H9 (cell line): ENCODE measurements around the gene APOLD1. TPM values are rescaled to one million over a fixed set of nuclear protein-coding genes. Genes with fewer than 3 reads are reported as not detected.

Source experiments
- DNase-seq: peaks from one replicate; pipeline ENCODE4 v3.0.0-alpha.2; 2017
- H2AFZ ChIP-seq: one replicate; pipeline ENCODE4 v1.6.1; 2013; ENCODE audit warnings: mild to moderate bottlenecking, low read length, control low read depth, moderate library complexity
- H2AK5ac ChIP-seq: 2 replicates; pipeline ENCODE4 v1.6.1; 2013; ENCODE audit warnings: low read length, control low read depth, mixed read lengths; ENCODE audit not compliant: insufficient read length
- H2BK120ac ChIP-seq: one replicate; pipeline ENCODE4 v1.6.1; 2013; ENCODE audit warnings: low read depth, mild to moderate bottlenecking, low read length, control low read depth, inconsistent platforms; ENCODE audit not compliant: poor library complexity, severe bottlenecking
- H2BK12ac ChIP-seq: 2 replicates; pipeline ENCODE4 v1.6.1; 2013; ENCODE audit warnings: low read length, control low read depth, mixed read lengths, low read depth; ENCODE audit not compliant: insufficient read length
- H2BK15ac ChIP-seq: 2 replicates; pipeline ENCODE4 v1.6.1; 2013; ENCODE audit warnings: low read depth, low read length, control low read depth
- H2BK20ac ChIP-seq: one replicate; pipeline ENCODE4 v1.6.1; 2013; ENCODE audit warnings: low read depth, mild to moderate bottlenecking, low read length, control low read depth, inconsistent platforms; ENCODE audit not compliant: poor library complexity, severe bottlenecking
- H2BK5ac ChIP-seq: 2 replicates; pipeline ENCODE4 v1.6.1; 2013; ENCODE audit warnings: low read length, control low read depth, mixed read lengths; ENCODE audit not compliant: insufficient read length
- H3K14ac ChIP-seq: 2 replicates; pipeline ENCODE4 v1.6.1; 2013; ENCODE audit warnings: low read length, control low read depth; ENCODE audit not compliant: insufficient read depth
- H3K18ac ChIP-seq: 2 replicates; pipeline ENCODE4 v1.6.1; 2013; ENCODE audit warnings: low read depth, mild to moderate bottlenecking, mixed read lengths, low read length, control low read depth; ENCODE audit not compliant: insufficient read length
- H3K23ac ChIP-seq: 2 replicates; pipeline ENCODE4 v1.6.1; 2013; ENCODE audit warnings: low read length, control low read depth, mixed read lengths, low read depth; ENCODE audit not compliant: insufficient read length
- H3K23me2 ChIP-seq: 2 replicates; pipeline ENCODE4 v1.6.1; 2013; ENCODE audit warnings: low read depth, mild to moderate bottlenecking, mixed read lengths, low read length, control low read depth; ENCODE audit not compliant: insufficient read length, poor library complexity, severe bottlenecking
- H3K27ac ChIP-seq: 2 replicates; pipeline ENCODE4 v1.5.1; 2013; ENCODE audit warnings: low read length, control low read depth, mixed read lengths, low read depth; ENCODE audit not compliant: insufficient read length
- H3K27me3 ChIP-seq: 2 replicates; pipeline ENCODE4 v1.6.1; 2013; ENCODE audit warnings: low read length, control low read depth, inconsistent platforms; ENCODE audit not compliant: insufficient read depth
- H3K4ac ChIP-seq: 2 replicates; pipeline ENCODE4 v1.6.1; 2013; ENCODE audit warnings: low read depth, mild to moderate bottlenecking, control low read depth, inconsistent platforms, low read length, moderate library complexity
- H3K4me1 ChIP-seq: 2 replicates; pipeline ENCODE4 v1.6.1; 2013; ENCODE audit warnings: low read length, control low read depth, inconsistent platforms; ENCODE audit not compliant: insufficient read depth
- H3K4me2 ChIP-seq: 2 replicates; pipeline ENCODE4 v1.6.1; 2013; ENCODE audit warnings: low read length, control low read depth, mixed read lengths; ENCODE audit not compliant: insufficient read length, insufficient read depth
- H3K56ac ChIP-seq: 2 replicates; pipeline ENCODE4 v1.6.1; 2013; ENCODE audit warnings: low read depth, mild to moderate bottlenecking, mixed read lengths, low read length, control low read depth; ENCODE audit not compliant: insufficient read length
- H3K79me1 ChIP-seq: 2 replicates; pipeline ENCODE4 v1.6.1; 2013; ENCODE audit warnings: low read depth, mild to moderate bottlenecking, moderate library complexity, low read length, control low read depth, inconsistent platforms; ENCODE audit not compliant: insufficient read depth, poor library complexity, severe bottlenecking
- H3K79me2 ChIP-seq: 2 replicates; pipeline ENCODE4 v1.6.1; 2013; ENCODE audit warnings: low read length, control low read depth, inconsistent platforms; ENCODE audit not compliant: insufficient read depth
- H3K9ac ChIP-seq: 2 replicates; pipeline ENCODE4 v1.6.1; 2013; ENCODE audit warnings: low read length, control low read depth, mixed read lengths; ENCODE audit not compliant: insufficient read length; ENCODE audit errors: extremely low read depth
- H3K9me3 ChIP-seq: one replicate; pipeline ENCODE4 v1.6.1; 2013; ENCODE audit warnings: low read depth, low read length, inconsistent platforms; ENCODE audit not compliant: control insufficient read depth
- H3T11ph ChIP-seq: one replicate; pipeline ENCODE4 v1.6.1; 2013; ENCODE audit warnings: mild to moderate bottlenecking, low read length, control low read depth, inconsistent platforms
- H4K20me1 ChIP-seq: one replicate; pipeline ENCODE4 v1.6.1; 2013; ENCODE audit not compliant: control insufficient read depth, insufficient read length, insufficient read depth
- H4K5ac ChIP-seq: 2 replicates; pipeline ENCODE4 v1.6.1; 2013; ENCODE audit warnings: low read depth, mild to moderate bottlenecking, mixed read lengths, low read length, control low read depth; ENCODE audit not compliant: insufficient read length
- H4K8ac ChIP-seq: replicated peaks from 2 replicates; pipeline ENCODE4 v1.6.1; 2013; ENCODE audit warnings: low read length, control low read depth, mixed read lengths, low read depth; ENCODE audit not compliant: insufficient read length
- H4K91ac ChIP-seq: 2 replicates; pipeline ENCODE4 v1.6.1; 2013; ENCODE audit warnings: low read depth, mild to moderate bottlenecking, moderate library complexity, mixed read lengths, low read length, control low read depth; ENCODE audit not compliant: insufficient read length
- H3K27ac Mint-ChIP-seq, 3 experiments: 2 replicates in 2 of 3; 3 replicates in 1 of 3; pipeline ENCODE4 v1.8.0; 2020 to 2021; ENCODE audit warnings: mixed read lengths in 3 of 3, mild to moderate bottlenecking in 1 of 3, moderate library complexity in 1 of 3
- H3K27me3 Mint-ChIP-seq: 2 replicates; pipeline ENCODE4 v1.8.0; 2021; ENCODE audit warnings: low read depth, mild to moderate bottlenecking, moderate library complexity, mixed read lengths
- H3K36me3 Mint-ChIP-seq, 3 experiments: 2 replicates in 2 of 3; 3 replicates in 1 of 3; pipeline ENCODE4 v1.8.0; 2020 to 2021; ENCODE audit warnings: low read depth in 3 of 3, mixed read lengths in 3 of 3; ENCODE audit not compliant: insufficient read depth in 1 of 3
- H3K4me1 Mint-ChIP-seq, 2 experiments: 2 replicates each; pipeline ENCODE4 v1.8.0; 2020; ENCODE audit warnings: mixed read lengths in 2 of 2
- H3K4me3 Mint-ChIP-seq, 2 experiments: 2 replicates in 1 of 2; 3 replicates in 1 of 2; pipeline ENCODE4 v1.8.0; 2020 to 2021; ENCODE audit warnings: mild to moderate bottlenecking in 2 of 2, mixed read lengths in 2 of 2, moderate library complexity in 1 of 2
- H3K9me3 Mint-ChIP-seq, 2 experiments: 2 replicates in 1 of 2; 3 replicates in 1 of 2; pipeline ENCODE4 v1.8.0; 2020; ENCODE audit warnings: mild to moderate bottlenecking in 2 of 2, mixed read lengths in 2 of 2, moderate library complexity in 1 of 2
- WGBS: extraction: QIAGEN DNeasy Blood & Tissue Kit; methylation state at CpG from one replicate; pipeline ENCODE4 v1.1.7; 2013; ENCODE audit warnings: missing lambda C conversion rate, low lambda C conversion rate, mixed read lengths; ENCODE audit not compliant: insufficient read length; ENCODE audit errors: extremely low coverage; 5-methylcytosine and 5-hydroxymethylcytosine counted together
- total RNA-seq: library from RNA; stranded (reverse); gene quantifications from 2 replicates; pipeline ENCODE4 v1.2.1, GENCODE V29; 2021
- TF ChIP-seq, protein P1 (sequence below): fragments of 200-600 bp; sonication (generic); conservative IDR thresholded peaks from 3 replicates; pipeline ENCODE4 v1.8.0; 2021; ENCODE audit warnings: antibody characterized with exemption, mild to moderate bottlenecking

Gene APOLD1
- total RNA-seq, 1 experiment from 2014 or later: 0.48 TPM

DNA sequence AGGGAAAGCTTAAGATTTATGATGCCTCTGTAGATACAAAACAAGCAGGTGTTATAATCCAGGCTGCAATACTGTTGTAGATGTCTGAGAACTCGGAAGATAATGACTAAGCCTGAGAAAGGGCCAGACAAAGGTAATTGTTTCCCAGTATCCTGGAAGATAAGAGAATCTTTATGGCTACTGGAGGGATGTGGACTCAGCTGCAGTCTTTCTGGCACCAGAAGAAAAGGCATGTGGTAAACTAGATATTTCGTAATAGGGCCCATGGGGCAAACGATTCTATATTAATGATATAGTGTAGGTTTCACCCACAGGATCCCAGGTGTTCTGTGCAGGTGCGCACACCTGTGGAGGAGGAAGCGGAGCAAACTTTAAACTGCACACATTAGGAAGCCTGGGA, 9.2 kb upstream of the APOLD1 start:
- Histone ChIP-seq H2AFZ (no peak overlapping the region), H3K9ac (no peak overlapping the region), H3K23me2 (no peaks in the 10 kb centered on the region), H4K20me1 (no peaks in the 10 kb centered on the region), H4K8ac (no peak overlapping the region), H4K91ac (no peak overlapping the region), H3K27ac (no peak overlapping the region), H2BK15ac (no peak overlapping the region), H2BK5ac (no peak overlapping the region), H2BK120ac (no peak overlapping the region), H3K4me2 (no peak overlapping the region), H2AK5ac (no peak overlapping the region), H3K4ac (no peak overlapping the region), H3T11ph (no peak overlapping the region), H2BK12ac (no peak overlapping the region), H2BK20ac (no peak overlapping the region), H3K23ac (no peak overlapping the region), H3K56ac (no peak overlapping the region), H3K14ac (no peak overlapping the region), H4K5ac (no peak overlapping the region), H3K79me1 (no peaks in the 10 kb centered on the region), H3K27me3 (no peaks in the 10 kb centered on the region), H3K9me3 (no peaks in the 10 kb centered on the region), H3K18ac (no peak overlapping the region), H3K79me2 (no peaks in the 10 kb centered on the region), H3K4me1 (no peaks in the 10 kb centered on the region)
- WGBS: no CpG with 5 or more reads among the region's 5 CpGs
- Mint-ChIP-seq H3K4me3 (no peak overlapping the region), H3K27me3 (peaks cover 11% of the 10 kb centered on the region), H3K9me3 (peaks cover 6 to 9% of the 10 kb centered on the region in 2 experiments; a peak in 3 of 5 replicates), H3K27ac (no peak overlapping the region; a peak in 1 of 7 replicates), H3K4me1 (no peaks in the 10 kb centered on the region), H3K36me3 (peaks cover 0 to 4% (median 0%) of the 10 kb centered on the region in 3 experiments; a peak in 1 of 7 replicates)
- TF ChIP-seq, protein P1, sequence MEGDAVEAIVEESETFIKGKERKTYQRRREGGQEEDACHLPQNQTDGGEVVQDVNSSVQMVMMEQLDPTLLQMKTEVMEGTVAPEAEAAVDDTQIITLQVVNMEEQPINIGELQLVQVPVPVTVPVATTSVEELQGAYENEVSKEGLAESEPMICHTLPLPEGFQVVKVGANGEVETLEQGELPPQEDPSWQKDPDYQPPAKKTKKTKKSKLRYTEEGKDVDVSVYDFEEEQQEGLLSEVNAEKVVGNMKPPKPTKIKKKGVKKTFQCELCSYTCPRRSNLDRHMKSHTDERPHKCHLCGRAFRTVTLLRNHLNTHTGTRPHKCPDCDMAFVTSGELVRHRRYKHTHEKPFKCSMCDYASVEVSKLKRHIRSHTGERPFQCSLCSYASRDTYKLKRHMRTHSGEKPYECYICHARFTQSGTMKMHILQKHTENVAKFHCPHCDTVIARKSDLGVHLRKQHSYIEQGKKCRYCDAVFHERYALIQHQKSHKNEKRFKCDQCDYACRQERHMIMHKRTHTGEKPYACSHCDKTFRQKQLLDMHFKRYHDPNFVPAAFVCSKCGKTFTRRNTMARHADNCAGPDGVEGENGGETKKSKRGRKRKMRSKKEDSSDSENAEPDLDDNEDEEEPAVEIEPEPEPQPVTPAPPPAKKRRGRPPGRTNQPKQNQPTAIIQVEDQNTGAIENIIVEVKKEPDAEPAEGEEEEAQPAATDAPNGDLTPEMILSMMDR: no peak
- DNase-seq: no peak
